Neural cell (in vitro differentiated cells): ENCODE results near the gene DHX58. TPM values are rescaled to one million over a fixed set of nuclear protein-coding genes. Genes with fewer than 3 reads are reported as not detected.

Experiments used
- H2AFZ ChIP-seq: fragments of 200-600, 300-800 bp; sonication (generic), shearing (Covaris generic); 2 replicates; pipeline ENCODE4 v1.6.0; 2014; ENCODE audit warnings: low read depth, mild to moderate bottlenecking, antibody characterized with exemption, low read length, moderate library complexity
- H3F3A ChIP-seq: fragments of 200-600 bp; shearing (Covaris generic); 2 replicates; pipeline ENCODE4 v1.6.1; 2016; ENCODE audit warnings: mild to moderate bottlenecking, moderate library complexity, mixed read lengths, antibody characterized with exemption, low read length; ENCODE audit not compliant: insufficient read depth, poor library complexity, severe bottlenecking
- H3K27ac ChIP-seq: fragments of 200-600, 300-800 bp; sonication (generic), shearing (Covaris generic); 2 replicates; pipeline ENCODE4 v1.5.1; 2014; ENCODE audit warnings: mild to moderate bottlenecking, low read length, moderate library complexity
- H3K27me3 ChIP-seq: fragments of 300-800, 200-600 bp; sonication (generic), shearing (Covaris generic); 2 replicates; pipeline ENCODE4 v1.6.0; 2014; ENCODE audit warnings: mild to moderate bottlenecking, low read depth, low read length, moderate library complexity; ENCODE audit not compliant: insufficient read depth
- H3K36me3 ChIP-seq: fragments of 300-800, 200-600 bp; sonication (generic), shearing (Covaris generic); 2 replicates; pipeline ENCODE4 v1.5.1; 2014; ENCODE audit warnings: mild to moderate bottlenecking, antibody characterized with exemption, low read length, moderate library complexity; ENCODE audit not compliant: insufficient read depth
- H3K4me2 ChIP-seq: fragments of 300-800, 200-600 bp; sonication (generic), shearing (Covaris generic); 2 replicates; pipeline ENCODE4 v1.6.0; 2014; ENCODE audit warnings: mild to moderate bottlenecking, low read length
- H3K4me3 ChIP-seq: fragments of 300-800, 200-600 bp; sonication (generic), shearing (Covaris generic); 2 replicates; pipeline ENCODE4 v1.5.1; 2014; ENCODE audit warnings: mild to moderate bottlenecking, low read length, moderate library complexity
- H3K79me2 ChIP-seq: fragments of 200-600 bp; shearing (Covaris generic); replicated peaks from 2 replicates; pipeline ENCODE4 v1.6.0; 2014; ENCODE audit warnings: mild to moderate bottlenecking, low read length, moderate library complexity; ENCODE audit not compliant: insufficient read depth
- H3K9ac ChIP-seq: fragments of 300-800, 200-600 bp; sonication (generic), shearing (Covaris generic); 2 replicates; pipeline ENCODE4 v1.6.1; 2016; ENCODE audit warnings: mild to moderate bottlenecking, low read length, mixed read lengths
- H3K9me2 ChIP-seq: fragments of 200-600 bp; shearing (Covaris generic); 2 replicates; pipeline ENCODE4 v1.6.1; 2016; ENCODE audit warnings: mild to moderate bottlenecking, low read length, mixed read lengths; ENCODE audit not compliant: insufficient read depth
- H3K9me3 ChIP-seq: fragments of 200-600, 300-800 bp; sonication (generic), shearing (Covaris generic); 2 replicates; pipeline ENCODE4 v1.6.1; 2016; ENCODE audit warnings: mild to moderate bottlenecking, mixed run types, low read length, moderate library complexity, mixed read lengths
- H4K20me1 ChIP-seq: fragments of 200-600 bp; shearing (Covaris generic); 2 replicates; pipeline ENCODE4 v1.6.1; 2016; ENCODE audit warnings: mild to moderate bottlenecking, mixed run types; ENCODE audit not compliant: insufficient read depth
- EP300 ChIP-seq: fragments of 450-650 bp; conservative IDR thresholded peaks from 2 replicates; pipeline ENCODE4 v1.6.1; 2014; ENCODE audit warnings: antibody characterized with exemption, mild to moderate bottlenecking, moderate library complexity; ENCODE audit not compliant: poor library complexity, severe bottlenecking
- EZH2 ChIP-seq: fragments of 200-600, 300-800 bp; shearing (Covaris generic), sonication (generic); IDR thresholded peaks from 2 replicates; pipeline ENCODE4 v1.6.1; 2014; ENCODE audit warnings: antibody characterized with exemption, low read length, borderline replicate concordance, mild to moderate bottlenecking; ENCODE audit not compliant: insufficient read depth, poor library complexity, severe bottlenecking
- MXI1 ChIP-seq: fragments of 450-650 bp; conservative IDR thresholded peaks from 2 replicates; pipeline ENCODE4 v1.6.1; 2014; ENCODE audit warnings: antibody characterized with exemption, mild to moderate bottlenecking; ENCODE audit not compliant: poor library complexity, severe bottlenecking
- POLR2AphosphoS5 ChIP-seq: IDR thresholded peaks from 2 replicates; pipeline ENCODE4 v1.6.1; 2012
- RAD21 ChIP-seq: fragments of 450-650 bp; conservative IDR thresholded peaks from 2 replicates; pipeline ENCODE4 v1.6.1; 2014; ENCODE audit warnings: antibody characterized with exemption, mild to moderate bottlenecking, moderate library complexity
- SMC3 ChIP-seq: fragments of 450-650 bp; conservative IDR thresholded peaks from 2 replicates; pipeline ENCODE4 v1.6.1; 2014; ENCODE audit warnings: antibody characterized with exemption, mild to moderate bottlenecking, moderate library complexity; ENCODE audit not compliant: poor library complexity
- TAF1 ChIP-seq: IDR thresholded peaks from 2 replicates; pipeline ENCODE4 v1.6.1; 2012; ENCODE audit warnings: low read depth
- polyA plus RNA-seq: library from polyadenylated mRNA; depleted of rRNA; stranded (reverse); fragments of >200 nt; gene quantifications from 2 replicates; pipeline ENCODE4 v1.2.3, GENCODE V29; 2014
- TF ChIP-seq, protein P1 (sequence below): fragments of 450-650 bp; IDR thresholded peaks from 2 replicates; pipeline ENCODE4 v1.5.1; 2014; ENCODE audit warnings: antibody characterized with exemption, mild to moderate bottlenecking, moderate library complexity; ENCODE audit not compliant: poor library complexity, severe bottlenecking
- TF ChIP-seq, protein P2 (sequence below): IDR thresholded peaks from 2 replicates; pipeline ENCODE4 v1.6.1; 2012; ENCODE audit warnings: borderline replicate concordance

DHX58 gene
- polyA plus RNA-seq, 1 donor from 2014 or later = 0.87 TPM

DNA sequence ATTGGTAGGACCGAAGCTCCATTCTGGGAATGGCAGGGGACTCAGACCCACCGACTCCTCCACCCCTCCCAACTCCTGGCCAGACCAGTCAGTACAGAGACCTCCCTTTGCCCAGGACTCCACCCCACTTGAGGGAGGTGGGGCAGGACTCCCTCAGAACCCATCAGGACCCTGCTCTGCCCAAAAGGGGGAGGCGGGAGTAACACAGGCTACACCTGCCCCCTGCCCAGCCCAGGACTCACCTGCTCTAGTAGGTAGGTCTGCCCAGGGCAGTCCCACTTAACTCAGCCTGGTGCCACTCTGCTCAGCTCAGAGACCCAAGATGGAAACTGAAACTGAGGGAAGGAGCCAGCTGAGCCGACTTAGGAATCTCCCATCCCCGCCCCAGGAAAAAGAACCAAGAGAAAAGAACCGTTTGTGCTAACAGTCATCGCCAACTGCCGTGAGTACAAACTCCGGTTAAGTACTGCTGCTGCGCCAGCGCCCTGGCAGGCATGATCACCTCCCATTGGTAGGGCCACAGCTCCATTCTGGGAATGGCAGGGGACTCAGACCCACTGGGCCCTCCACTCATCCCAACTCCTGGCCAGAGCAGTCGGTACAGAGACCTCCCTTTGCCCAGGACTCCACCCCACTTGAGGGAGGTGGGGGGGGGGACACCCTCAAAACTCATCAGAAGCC, 503 bp downstream of the DHX58 start:
- Histone ChIP-seq H2AFZ (no peak overlapping the region), H3K27ac (no peak overlapping the region), H3F3A (no peaks in the 10 kb centered on the region), H3K9me3 (no peaks in the 10 kb centered on the region), H3K9ac (no peak overlapping the region), H3K4me2 (no peak overlapping the region), H3K4me3 (no peak overlapping the region), H3K36me3 (no peaks in the 10 kb centered on the region), H3K79me2 (no peaks in the 10 kb centered on the region), H4K20me1 (no peaks in the 10 kb centered on the region), H3K9me2 (no peaks in the 10 kb centered on the region), H3K27me3 (no peaks in the 10 kb centered on the region)
- TF ChIP-seq, protein P1, sequence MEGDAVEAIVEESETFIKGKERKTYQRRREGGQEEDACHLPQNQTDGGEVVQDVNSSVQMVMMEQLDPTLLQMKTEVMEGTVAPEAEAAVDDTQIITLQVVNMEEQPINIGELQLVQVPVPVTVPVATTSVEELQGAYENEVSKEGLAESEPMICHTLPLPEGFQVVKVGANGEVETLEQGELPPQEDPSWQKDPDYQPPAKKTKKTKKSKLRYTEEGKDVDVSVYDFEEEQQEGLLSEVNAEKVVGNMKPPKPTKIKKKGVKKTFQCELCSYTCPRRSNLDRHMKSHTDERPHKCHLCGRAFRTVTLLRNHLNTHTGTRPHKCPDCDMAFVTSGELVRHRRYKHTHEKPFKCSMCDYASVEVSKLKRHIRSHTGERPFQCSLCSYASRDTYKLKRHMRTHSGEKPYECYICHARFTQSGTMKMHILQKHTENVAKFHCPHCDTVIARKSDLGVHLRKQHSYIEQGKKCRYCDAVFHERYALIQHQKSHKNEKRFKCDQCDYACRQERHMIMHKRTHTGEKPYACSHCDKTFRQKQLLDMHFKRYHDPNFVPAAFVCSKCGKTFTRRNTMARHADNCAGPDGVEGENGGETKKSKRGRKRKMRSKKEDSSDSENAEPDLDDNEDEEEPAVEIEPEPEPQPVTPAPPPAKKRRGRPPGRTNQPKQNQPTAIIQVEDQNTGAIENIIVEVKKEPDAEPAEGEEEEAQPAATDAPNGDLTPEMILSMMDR = no peak
- TF ChIP-seq TAF1 (no peak), SMC3 (no peak), EP300 (no peak), MXI1 (no peak)

DNA sequence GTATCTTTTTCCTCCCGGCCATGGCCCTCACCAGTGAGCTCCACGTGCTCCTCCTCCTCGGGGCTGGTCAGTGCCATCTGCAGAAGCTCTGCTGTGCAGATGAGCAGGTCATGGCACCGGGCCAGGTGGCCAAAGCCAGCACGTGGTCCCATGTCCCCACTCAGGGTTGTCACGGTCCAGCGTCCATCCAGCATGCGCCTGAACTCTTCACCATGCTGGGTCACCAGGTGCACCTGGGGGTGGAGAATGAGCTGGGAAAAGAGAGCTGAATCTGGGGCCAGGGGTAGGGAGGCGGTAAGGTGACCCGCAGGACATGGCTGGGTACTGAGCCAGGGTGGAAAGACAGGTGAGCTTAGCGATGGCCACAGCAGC, 1.3 kb downstream of the DHX58 start:
- Histone ChIP-seq H3K4me3 (no peak overlapping the region), H2AFZ (no peak overlapping the region), H3K9me3 (no peaks in the 10 kb centered on the region), H3K79me2 (no peaks in the 10 kb centered on the region), H4K20me1 (no peaks in the 10 kb centered on the region), H3K9ac (no peak overlapping the region), H3K27ac (no peak overlapping the region), H3K36me3 (no peaks in the 10 kb centered on the region), H3K27me3 (no peaks in the 10 kb centered on the region), H3F3A (no peaks in the 10 kb centered on the region), H3K9me2 (no peaks in the 10 kb centered on the region), H3K4me2 (no peak overlapping the region)
- TF ChIP-seq, protein P1 = no peak
- no peak for TF ChIP-seq EP300
- no peak for TF ChIP-seq POLR2AphosphoS5
- TF ChIP-seq, protein P2, sequence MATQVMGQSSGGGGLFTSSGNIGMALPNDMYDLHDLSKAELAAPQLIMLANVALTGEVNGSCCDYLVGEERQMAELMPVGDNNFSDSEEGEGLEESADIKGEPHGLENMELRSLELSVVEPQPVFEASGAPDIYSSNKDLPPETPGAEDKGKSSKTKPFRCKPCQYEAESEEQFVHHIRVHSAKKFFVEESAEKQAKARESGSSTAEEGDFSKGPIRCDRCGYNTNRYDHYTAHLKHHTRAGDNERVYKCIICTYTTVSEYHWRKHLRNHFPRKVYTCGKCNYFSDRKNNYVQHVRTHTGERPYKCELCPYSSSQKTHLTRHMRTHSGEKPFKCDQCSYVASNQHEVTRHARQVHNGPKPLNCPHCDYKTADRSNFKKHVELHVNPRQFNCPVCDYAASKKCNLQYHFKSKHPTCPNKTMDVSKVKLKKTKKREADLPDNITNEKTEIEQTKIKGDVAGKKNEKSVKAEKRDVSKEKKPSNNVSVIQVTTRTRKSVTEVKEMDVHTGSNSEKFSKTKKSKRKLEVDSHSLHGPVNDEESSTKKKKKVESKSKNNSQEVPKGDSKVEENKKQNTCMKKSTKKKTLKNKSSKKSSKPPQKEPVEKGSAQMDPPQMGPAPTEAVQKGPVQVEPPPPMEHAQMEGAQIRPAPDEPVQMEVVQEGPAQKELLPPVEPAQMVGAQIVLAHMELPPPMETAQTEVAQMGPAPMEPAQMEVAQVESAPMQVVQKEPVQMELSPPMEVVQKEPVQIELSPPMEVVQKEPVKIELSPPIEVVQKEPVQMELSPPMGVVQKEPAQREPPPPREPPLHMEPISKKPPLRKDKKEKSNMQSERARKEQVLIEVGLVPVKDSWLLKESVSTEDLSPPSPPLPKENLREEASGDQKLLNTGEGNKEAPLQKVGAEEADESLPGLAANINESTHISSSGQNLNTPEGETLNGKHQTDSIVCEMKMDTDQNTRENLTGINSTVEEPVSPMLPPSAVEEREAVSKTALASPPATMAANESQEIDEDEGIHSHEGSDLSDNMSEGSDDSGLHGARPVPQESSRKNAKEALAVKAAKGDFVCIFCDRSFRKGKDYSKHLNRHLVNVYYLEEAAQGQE = no peak
- no peak for TF ChIP-seq RAD21
- TF ChIP-seq MXI1 = no peak
- no peak for TF ChIP-seq TAF1
- TF ChIP-seq EZH2 = no peak
- no peak for TF ChIP-seq SMC3
